LNCaP clone FGC (cell line): ENCODE results near the gene DOC2A.

Experiments
- DNase-seq: peaks from one replicate; pipeline ENCODE4 v3.0.0-alpha.2; 2011; ENCODE audit warnings: low read depth
- H3K4me3 ChIP-seq: 2 replicates; pipeline ENCODE4 v1.5.1; 2011; ENCODE audit warnings: mild to moderate bottlenecking, low read depth, low read length, control low read depth
- TF ChIP-seq, protein P1 (sequence below): IDR thresholded peaks from 2 replicates; pipeline ENCODE4 v1.5.1; 2012; ENCODE audit warnings: mild to moderate bottlenecking; ENCODE audit not compliant: control insufficient read depth, insufficient read depth; ENCODE audit errors: extremely low read depth

Gene DOC2A

DNA sequence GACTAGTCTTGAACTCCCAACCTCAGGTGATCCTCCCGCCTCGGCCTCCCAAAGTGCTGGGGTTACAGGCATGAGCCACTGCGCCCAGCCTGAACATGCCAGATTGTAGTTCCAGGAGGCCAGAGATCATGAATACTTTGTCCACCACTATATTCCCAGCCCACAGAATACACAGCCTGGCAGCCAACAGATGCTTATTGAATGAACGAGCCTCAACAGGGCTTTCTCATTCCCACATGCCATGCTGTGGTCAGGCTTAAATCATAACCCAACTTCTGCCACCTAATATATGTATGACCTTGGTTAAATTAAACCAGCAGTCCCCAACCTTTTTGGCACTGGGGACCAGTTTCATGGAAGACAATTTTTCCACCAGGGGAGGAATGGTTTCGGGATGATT, 52.1 kb downstream of the DOC2A start:
- H3K4me3 ChIP-seq = no peak overlapping the region
- TF ChIP-seq, protein P1, sequence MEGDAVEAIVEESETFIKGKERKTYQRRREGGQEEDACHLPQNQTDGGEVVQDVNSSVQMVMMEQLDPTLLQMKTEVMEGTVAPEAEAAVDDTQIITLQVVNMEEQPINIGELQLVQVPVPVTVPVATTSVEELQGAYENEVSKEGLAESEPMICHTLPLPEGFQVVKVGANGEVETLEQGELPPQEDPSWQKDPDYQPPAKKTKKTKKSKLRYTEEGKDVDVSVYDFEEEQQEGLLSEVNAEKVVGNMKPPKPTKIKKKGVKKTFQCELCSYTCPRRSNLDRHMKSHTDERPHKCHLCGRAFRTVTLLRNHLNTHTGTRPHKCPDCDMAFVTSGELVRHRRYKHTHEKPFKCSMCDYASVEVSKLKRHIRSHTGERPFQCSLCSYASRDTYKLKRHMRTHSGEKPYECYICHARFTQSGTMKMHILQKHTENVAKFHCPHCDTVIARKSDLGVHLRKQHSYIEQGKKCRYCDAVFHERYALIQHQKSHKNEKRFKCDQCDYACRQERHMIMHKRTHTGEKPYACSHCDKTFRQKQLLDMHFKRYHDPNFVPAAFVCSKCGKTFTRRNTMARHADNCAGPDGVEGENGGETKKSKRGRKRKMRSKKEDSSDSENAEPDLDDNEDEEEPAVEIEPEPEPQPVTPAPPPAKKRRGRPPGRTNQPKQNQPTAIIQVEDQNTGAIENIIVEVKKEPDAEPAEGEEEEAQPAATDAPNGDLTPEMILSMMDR = no peak
- DNase-seq = no peak
